SU-DHL-6 (cell line): ENCODE data around the gene PDE7B.

Experiments
- H2AFZ ChIP-seq: fragments of 200-600 bp; sonication (generic); 2 replicates; pipeline ENCODE4 v1.6.1; 2014; ENCODE audit warnings: low read depth, mild to moderate bottlenecking, moderate library complexity, mixed read lengths, antibody characterized with exemption, low read length; ENCODE audit not compliant: severe bottlenecking
- H3F3A ChIP-seq: fragments of 200-600 bp; shearing (Covaris generic); 2 replicates; pipeline ENCODE4 v1.6.0; 2016; ENCODE audit warnings: antibody characterized with exemption, mild to moderate bottlenecking; ENCODE audit not compliant: insufficient read depth
- H3K27ac ChIP-seq: fragments of 200-600 bp; sonication (generic); 2 replicates; pipeline ENCODE4 v1.5.1; 2016; ENCODE audit warnings: low read depth, mild to moderate bottlenecking, low read length, moderate library complexity, mixed read lengths
- H3K27me3 ChIP-seq: fragments of 200-600 bp; sonication (generic), shearing (Covaris generic); 2 replicates; pipeline ENCODE4 v1.6.0; 2014; ENCODE audit warnings: mild to moderate bottlenecking, low read length
- H3K36me3 ChIP-seq: fragments of 200-600 bp; sonication (generic); 2 replicates; pipeline ENCODE4 v1.6.1; 2014; ENCODE audit warnings: mild to moderate bottlenecking, low read length, mixed read lengths
- H3K4me2 ChIP-seq: fragments of 300-600, 200-600 bp; shearing (Covaris generic), sonication (generic); 2 replicates; pipeline ENCODE4 v1.6.0; 2014; ENCODE audit warnings: low read length, low read depth, mild to moderate bottlenecking; ENCODE audit not compliant: poor library complexity, severe bottlenecking
- H3K4me3 ChIP-seq: fragments of 200-600 bp; sonication (generic); 2 replicates; pipeline ENCODE4 v1.5.1; 2014; ENCODE audit warnings: antibody characterized with exemption, low read length, mild to moderate bottlenecking, mixed read lengths; ENCODE audit not compliant: insufficient read depth, poor library complexity, severe bottlenecking
- H3K79me2 ChIP-seq: fragments of 200-600 bp; sonication (generic); 2 replicates; pipeline ENCODE4 v1.6.1; 2014; ENCODE audit warnings: mild to moderate bottlenecking, low read length, moderate library complexity; ENCODE audit not compliant: insufficient read depth
- H3K9ac ChIP-seq: fragments of 200-600 bp; sonication (generic); 2 replicates; pipeline ENCODE4 v1.7.0; 2014; ENCODE audit warnings: mild to moderate bottlenecking, low read length
- H3K9me2 ChIP-seq: fragments of 200-600 bp; sonication (generic); replicated peaks from 2 replicates; pipeline ENCODE4 v1.6.1; 2014; ENCODE audit warnings: low read length; ENCODE audit not compliant: insufficient read depth
- H3K9me3 ChIP-seq: fragments of 200-600 bp; sonication (generic); 2 replicates; pipeline ENCODE4 v1.6.1; 2014; ENCODE audit warnings: low read length, mixed read lengths; ENCODE audit not compliant: insufficient read depth
- H4K20me1 ChIP-seq: fragments of 200-600 bp; sonication (generic); 2 replicates; pipeline ENCODE4 v1.6.1; 2014; ENCODE audit warnings: low read depth, mild to moderate bottlenecking, antibody characterized with exemption, low read length, moderate library complexity, mixed read lengths
- CTCF ChIP-seq: fragments of 200-600 bp; sonication (generic); IDR thresholded peaks from one replicate; pipeline ENCODE4 v1.5.1; 2017; ENCODE audit warnings: antibody characterized with exemption, mild to moderate bottlenecking, low read length, moderate library complexity; ENCODE audit not compliant: insufficient read depth, poor library complexity, severe bottlenecking
- EZH2phosphoT487 ChIP-seq: fragments of 200-600 bp; sonication (generic), shearing (Covaris generic); conservative IDR thresholded peaks from 2 replicates; pipeline ENCODE4 v1.6.1; 2018; ENCODE audit warnings: mild to moderate bottlenecking, antibody characterized with exemption, low read length, moderate library complexity, mixed read lengths

Gene PDE7B

DNA sequence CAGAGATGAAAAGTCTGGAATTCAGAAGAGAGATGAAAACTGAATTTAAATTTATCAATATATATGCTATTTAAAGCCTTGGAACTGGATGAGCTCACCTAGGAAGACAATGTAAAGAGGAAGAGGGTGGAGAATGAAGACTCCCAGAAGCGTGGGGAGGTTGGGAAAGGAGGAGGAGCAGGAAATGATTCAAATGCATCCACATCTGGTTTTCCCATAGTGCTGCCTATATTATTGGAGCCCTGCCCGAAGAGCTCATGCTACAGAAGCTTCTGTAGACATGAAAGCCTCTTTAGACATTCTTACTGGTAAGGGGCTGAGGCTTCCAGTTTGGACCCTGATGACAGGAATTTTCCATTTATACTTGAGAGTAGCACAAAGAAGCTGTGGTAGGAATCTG is 19.2 kb downstream of the PDE7B start:
- Histone ChIP-seq H4K20me1 (no peaks in the 10 kb centered on the region), H3K36me3 (no peaks in the 10 kb centered on the region), H3K27me3 (no peaks in the 10 kb centered on the region), H3K4me2 (no peak overlapping the region), H2AFZ (no peak overlapping the region), H3F3A (no peaks in the 10 kb centered on the region), H3K27ac (no peak overlapping the region), H3K9me2 (no peaks in the 10 kb centered on the region), H3K9ac (no peak overlapping the region), H3K79me2 (no peaks in the 10 kb centered on the region), H3K4me3 (no peak overlapping the region), H3K9me3 (no peaks in the 10 kb centered on the region)
- no peak for TF ChIP-seq CTCF
- no peak for TF ChIP-seq EZH2phosphoT487

GRCh38 chr6:135871296-135871695 is 19.8 kb downstream of the PDE7B start:
- H3K79me2 ChIP-seq = no peaks in the 10 kb centered on the region
- H2AFZ ChIP-seq = no peak overlapping the region
- no peak overlapping the region for H3K4me2 ChIP-seq
- no peaks in the 10 kb centered on the region for H3K27me3 ChIP-seq
- no peak overlapping the region for H3K27ac ChIP-seq
- no peaks in the 10 kb centered on the region for H3K9me2 ChIP-seq
- H3K9me3 ChIP-seq = no peaks in the 10 kb centered on the region
- H3K36me3 ChIP-seq = no peaks in the 10 kb centered on the region
- no peak overlapping the region for H3K4me3 ChIP-seq
- no peaks in the 10 kb centered on the region for H3F3A ChIP-seq
- H3K9ac ChIP-seq = no peak overlapping the region
- no peaks in the 10 kb centered on the region for H4K20me1 ChIP-seq
- TF ChIP-seq CTCF = no peak
- no peak for TF ChIP-seq EZH2phosphoT487

DNA sequence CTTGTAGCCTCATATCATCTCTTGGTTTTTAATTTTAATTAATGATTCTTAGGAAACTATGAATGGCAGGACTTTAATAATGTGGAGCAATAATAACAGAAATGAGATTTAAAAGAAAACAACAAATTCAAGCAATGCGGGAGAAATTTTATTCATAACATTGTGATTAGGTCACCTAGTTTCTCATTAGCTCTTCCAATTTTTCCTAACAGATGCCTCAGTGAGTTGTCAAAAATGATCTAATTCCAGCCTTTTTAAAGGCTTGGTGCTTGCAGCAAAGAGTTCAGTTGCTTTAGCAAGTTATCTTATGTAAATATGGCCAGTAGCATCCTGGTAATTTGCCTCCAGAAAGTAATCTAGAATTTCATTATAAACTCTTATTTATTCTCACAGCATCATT is 20.4 kb downstream of the PDE7B start:
- no peak overlapping the region for H3K4me3 ChIP-seq
- H3K36me3 ChIP-seq = no peaks in the 10 kb centered on the region
- no peaks in the 10 kb centered on the region for H3K9me2 ChIP-seq
- H3K4me2 ChIP-seq = no peak overlapping the region
- no peak overlapping the region for H3K27ac ChIP-seq
- no peaks in the 10 kb centered on the region for H3K27me3 ChIP-seq
- H2AFZ ChIP-seq = no peak overlapping the region
- no peaks in the 10 kb centered on the region for H3F3A ChIP-seq
- H4K20me1 ChIP-seq = no peaks in the 10 kb centered on the region
- no peak overlapping the region for H3K9ac ChIP-seq
- no peaks in the 10 kb centered on the region for H3K79me2 ChIP-seq
- TF ChIP-seq CTCF = no peak
- no peak for TF ChIP-seq EZH2phosphoT487
- H3K9me3 ChIP-seq = no peaks in the 10 kb centered on the region
